A549 (cell line): ENCODE measurements around the gene SLC17A8. TPM values are rescaled to one million over a fixed set of nuclear protein-coding genes. Genes with fewer than 3 reads are reported as not detected.

Experiments used
- ATAC-seq, 2 experiments: fragments of 200-7000 bp in 1 of 2; fragments of >200 bp in 1 of 2; cut with Nextera tagmentation in 1 of 2; cut with Tn5 transposase in 1 of 2; 3 replicates each; pipeline versions ENCODE4 v1.8.0 to v1.9.1; 2018 to 2020; ENCODE audit warnings: mild to moderate bottlenecking in 1 of 2, moderate library complexity in 1 of 2
- CTCF ChIA-PET: fragments of 300-600 bp; sonication (Branson Sonifier 250); formaldehyde crosslinking; extraction: SDS; loops from one replicate; lab custom pipeline; 2021; ENCODE audit warnings: antibody characterized with exemption, inconsistent platforms; lab: Yijun Ruan, JAX
- POLR2A ChIA-PET: fragments of 350-600 bp; formaldehyde crosslinking; extraction: SDS; loops from one replicate; lab custom pipeline; 2021; ENCODE audit warnings: antibody characterized with exemption, inconsistent platforms; lab: Yijun Ruan, JAX
- DNase-seq, 2 experiments: peaks; one replicate each; pipeline versions ENCODE4 v3.0.0 to v3.0.0-alpha.2; 2011 to 2016; ENCODE audit warnings: low read depth in 1 of 2, low spot score in 1 of 2
- FAIRE-seq: peaks from 2 replicates; lab custom pipeline; 2011; peaks lifted over from hg19 to GRCh38; lab: Jason Lieb, UNC
- H3K27ac ChIP-seq, 2 experiments: fragments of >200 bp; sonication (Bioruptor Twin); formaldehyde crosslinking; 3 replicates each; pipeline ENCODE4 v1.5.1; 2016 to 2017
- H3K4me1 ChIP-seq: fragments of >200 bp; sonication (Bioruptor Twin); formaldehyde crosslinking; 3 replicates; pipeline ENCODE4 v1.6.1; 2016
- H3K4me2 ChIP-seq: fragments of >200 bp; sonication (Bioruptor Twin); formaldehyde crosslinking; 3 replicates; pipeline ENCODE4 v1.6.1; 2016
- H3K4me3 ChIP-seq: fragments of >200 bp; sonication (Bioruptor Twin); formaldehyde crosslinking; 3 replicates; pipeline ENCODE4 v1.5.1; 2016
- H3K9me3 ChIP-seq: fragments of >200 bp; sonication (Bioruptor Twin); formaldehyde crosslinking; 3 replicates; pipeline ENCODE4 v1.6.1; 2016
- CEBPB ChIP-seq, 2 experiments: fragments of >200 bp in 1 of 2; sonication (Bioruptor Twin) in 1 of 2; formaldehyde crosslinking in 1 of 2; IDR thresholded peaks; 2 replicates each; pipeline ENCODE4 v1.6.1; 2012 to 2016
- CHD4 ChIP-seq: fragments of 200-600 bp; sonication (generic); IDR thresholded peaks from 2 replicates; pipeline ENCODE4 v1.6.1; 2016; ENCODE audit warnings: antibody characterized with exemption, mild to moderate bottlenecking, borderline replicate concordance
- EHMT2 ChIP-seq: fragments of 200-600 bp; sonication (generic); IDR thresholded peaks from 2 replicates; pipeline ENCODE4 v1.6.1; 2016; ENCODE audit warnings: antibody characterized with exemption, low read depth, mild to moderate bottlenecking, moderate library complexity
- ESRRA ChIP-seq: fragments of 150-350 bp; IDR thresholded peaks from 2 replicates; pipeline ENCODE4 v1.6.1; 2014; ENCODE audit warnings: mild to moderate bottlenecking, low read length, borderline replicate concordance
- FOSL2 ChIP-seq, 2 experiments: fragments of 450-650 bp in 1 of 2; fragments of >200 bp in 1 of 2; sonication (Bioruptor Twin) in 1 of 2; formaldehyde crosslinking; IDR thresholded peaks; 2 replicates each; pipeline versions ENCODE4 v1.5.0 to v1.6.1; 2016 to 2020; ENCODE audit warnings: mild to moderate bottlenecking in 1 of 2, moderate library complexity in 1 of 2
- FOXS1 ChIP-seq: fragments of 250-450 bp; sonication (Bioruptor Pico); IDR thresholded peaks from 2 replicates; pipeline ENCODE4 v1.5.0; 2020; ENCODE audit warnings: mild to moderate bottlenecking, moderate library complexity
- HEYL ChIP-seq: fragments of 250-450 bp; sonication (Bioruptor Pico); IDR thresholded peaks from 2 replicates; pipeline ENCODE4 v1.8.0; 2021; ENCODE audit warnings: mild to moderate bottlenecking, moderate library complexity
- HOXA7 ChIP-seq: fragments of 250-450 bp; sonication (Bioruptor Pico); IDR thresholded peaks from 2 replicates; pipeline ENCODE4 v1.5.0; 2020; ENCODE audit warnings: mild to moderate bottlenecking, moderate library complexity
- HOXB13 ChIP-seq: fragments of 250-450 bp; sonication (Bioruptor Pico); IDR thresholded peaks from 2 replicates; pipeline ENCODE4 v1.5.0; 2020; ENCODE audit warnings: low read depth, mild to moderate bottlenecking, moderate library complexity
- KDM5A ChIP-seq: fragments of 200-600 bp; sonication (generic); IDR thresholded peaks from 2 replicates; pipeline ENCODE4 v1.6.1; 2016; ENCODE audit warnings: antibody characterized with exemption, mild to moderate bottlenecking
- MAFK ChIP-seq: fragments of 450-650 bp; IDR thresholded peaks from 2 replicates; pipeline ENCODE4 v1.6.1; 2014; ENCODE audit not compliant: partially characterized antibody
- MAZ ChIP-seq: fragments of 150-350 bp; IDR thresholded peaks from 2 replicates; pipeline ENCODE4 v1.6.1; 2014; ENCODE audit warnings: antibody characterized with exemption, low read depth, low read length, borderline replicate concordance
- NFE2L2 ChIP-seq: fragments of 150-350 bp; conservative IDR thresholded peaks from 2 replicates; pipeline ENCODE4 v1.6.1; 2014; ENCODE audit warnings: low read length
- NPAS2 ChIP-seq: fragments of 250-450 bp; sonication (Bioruptor Pico); IDR thresholded peaks from 2 replicates; pipeline ENCODE4 v1.8.0; 2022; ENCODE audit warnings: mild to moderate bottlenecking, moderate library complexity, borderline replicate concordance
- PHF8 ChIP-seq: fragments of 200-600 bp; sonication (generic); IDR thresholded peaks from 2 replicates; pipeline ENCODE4 v1.6.1; 2016; ENCODE audit warnings: low read depth, mild to moderate bottlenecking, antibody characterized with exemption, moderate library complexity, borderline replicate concordance
- REST ChIP-seq: fragments of 200-600 bp; sonication (generic); IDR thresholded peaks from 2 replicates; pipeline ENCODE4 v1.6.1; 2016; ENCODE audit warnings: antibody characterized with exemption, mild to moderate bottlenecking, moderate library complexity
- RFX5 ChIP-seq: fragments of 450-650 bp; IDR thresholded peaks from 2 replicates; pipeline ENCODE4 v1.7.1; 2014; ENCODE audit warnings: antibody characterized with exemption, mild to moderate bottlenecking, moderate library complexity
- TP53 ChIP-seq: fragments of 250-450 bp; sonication (Bioruptor Pico); IDR thresholded peaks from 2 replicates; pipeline ENCODE4 v1.5.0; 2021; ENCODE audit warnings: mild to moderate bottlenecking, moderate library complexity
- ZSCAN20 ChIP-seq: fragments of 250-450 bp; sonication (Bioruptor Pico); IDR thresholded peaks from 2 replicates; pipeline ENCODE4 v1.8.0; 2022; ENCODE audit warnings: mild to moderate bottlenecking, moderate library complexity
- WGBS: methylation state at CpG from one replicate; pipeline ENCODE4 v1.1.6; 2017; ENCODE audit errors: missing lambda C conversion rate; 5-methylcytosine and 5-hydroxymethylcytosine counted together
- polyA plus RNA-seq, 4 experiments: library from polyadenylated mRNA; depleted of rRNA in 3 of 4; stranded (reverse); fragments of >200 nt; fragmentation: RNase III in 1 of 4; extraction: RNeasy Plus Mini Kit Qiagen cat#74134 plus additional on column Dnase treatment in 1 of 4; gene quantifications; 2 replicates in 3 of 4; 3 replicates in 1 of 4; pipeline ENCODE4 v1.2.3, GENCODE V29; 2011 to 2017
- TF ChIP-seq, protein P1 (sequence below): fragments of >200 bp; sonication (Bioruptor Twin); formaldehyde crosslinking; IDR thresholded peaks from 3 replicates; pipeline ENCODE4 v1.5.1; 2016
- TF ChIP-seq, protein P2 (sequence below): fragments of >200 bp; sonication (Bioruptor Twin); formaldehyde crosslinking; IDR thresholded peaks from 3 replicates; pipeline ENCODE4 v1.6.1; 2016
- TF ChIP-seq, protein P3 (sequence below): IDR thresholded peaks from 2 replicates; pipeline ENCODE4 v1.6.1; 2012
- TF ChIP-seq, protein P4 (sequence below): IDR thresholded peaks from 2 replicates; pipeline ENCODE4 v1.6.1; 2012; ENCODE audit warnings: low read depth, borderline replicate concordance
- TF ChIP-seq, protein P5 (sequence below): fragments of 250-450 bp; sonication (Bioruptor Pico); IDR thresholded peaks from 2 replicates; pipeline ENCODE4 v1.5.0; 2020; ENCODE audit warnings: low read depth, mild to moderate bottlenecking, moderate library complexity

Gene SLC17A8
- polyA plus RNA-seq, 2 of the 4 experiments (the other 2 are of a cell fraction) = 0.03 to 0.04 TPM

DNA sequence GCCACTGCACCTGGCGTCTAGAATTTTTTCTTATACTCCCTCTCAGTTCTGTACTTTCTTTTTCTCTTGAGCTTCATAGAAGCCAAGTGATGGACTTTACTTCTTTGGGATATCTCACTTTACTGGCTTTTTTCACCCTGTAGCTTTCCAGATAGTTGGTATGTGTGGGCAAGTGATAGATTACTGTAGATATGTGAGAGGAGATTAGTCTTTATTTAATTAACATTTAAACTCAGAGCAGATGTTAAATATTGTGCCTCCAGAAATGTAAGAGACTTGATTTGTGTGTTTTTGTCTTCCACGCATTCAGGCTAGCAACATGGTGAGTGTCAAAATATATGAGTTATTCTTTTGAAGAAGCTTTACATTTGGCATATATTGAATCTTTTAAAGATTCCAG, 39.5 kb upstream of the SLC17A8 start:
- no peaks in the 10 kb centered on the region for H3K9me3 ChIP-seq
- ChIA-PET POLR2A (no interaction called here), CTCF (interaction anchor here (0.7 to 1.1 kb wide), 3 partner anchors 31 to 236 kb away, joined by 3 read pairs; no protein-coding TSS in a partner anchor)
- no peak for TF ChIP-seq CHD4
- TF ChIP-seq HOXB13 (CRISPR knock-in tag) = no peak
- TF ChIP-seq EHMT2 = no peak
- TF ChIP-seq RFX5 = no peak
- no peak for TF ChIP-seq PHF8
- no peak for TF ChIP-seq ZSCAN20
- no peak for TF ChIP-seq NFE2L2
- TF ChIP-seq MAZ = no peak
- TF ChIP-seq HOXA7 (CRISPR knock-in tag) = no peak
- no peak for TF ChIP-seq REST
- TF ChIP-seq, protein P1, sequence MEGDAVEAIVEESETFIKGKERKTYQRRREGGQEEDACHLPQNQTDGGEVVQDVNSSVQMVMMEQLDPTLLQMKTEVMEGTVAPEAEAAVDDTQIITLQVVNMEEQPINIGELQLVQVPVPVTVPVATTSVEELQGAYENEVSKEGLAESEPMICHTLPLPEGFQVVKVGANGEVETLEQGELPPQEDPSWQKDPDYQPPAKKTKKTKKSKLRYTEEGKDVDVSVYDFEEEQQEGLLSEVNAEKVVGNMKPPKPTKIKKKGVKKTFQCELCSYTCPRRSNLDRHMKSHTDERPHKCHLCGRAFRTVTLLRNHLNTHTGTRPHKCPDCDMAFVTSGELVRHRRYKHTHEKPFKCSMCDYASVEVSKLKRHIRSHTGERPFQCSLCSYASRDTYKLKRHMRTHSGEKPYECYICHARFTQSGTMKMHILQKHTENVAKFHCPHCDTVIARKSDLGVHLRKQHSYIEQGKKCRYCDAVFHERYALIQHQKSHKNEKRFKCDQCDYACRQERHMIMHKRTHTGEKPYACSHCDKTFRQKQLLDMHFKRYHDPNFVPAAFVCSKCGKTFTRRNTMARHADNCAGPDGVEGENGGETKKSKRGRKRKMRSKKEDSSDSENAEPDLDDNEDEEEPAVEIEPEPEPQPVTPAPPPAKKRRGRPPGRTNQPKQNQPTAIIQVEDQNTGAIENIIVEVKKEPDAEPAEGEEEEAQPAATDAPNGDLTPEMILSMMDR = no peak
- no peak for TF ChIP-seq MAFK
- no peak for TF ChIP-seq NPAS2 (CRISPR knock-in tag)
- H3K4me2 ChIP-seq = no peak overlapping the region
- FAIRE-seq = no peak
- no peak for DNase-seq
- H3K4me1 ChIP-seq = no peaks in the 10 kb centered on the region
- 93% methylated on average over 2 of the region's 2 CpGs for WGBS
- no peak for ATAC-seq
- no peak overlapping the region for H3K4me3 ChIP-seq
- no peak overlapping the region for H3K27ac ChIP-seq

DNA sequence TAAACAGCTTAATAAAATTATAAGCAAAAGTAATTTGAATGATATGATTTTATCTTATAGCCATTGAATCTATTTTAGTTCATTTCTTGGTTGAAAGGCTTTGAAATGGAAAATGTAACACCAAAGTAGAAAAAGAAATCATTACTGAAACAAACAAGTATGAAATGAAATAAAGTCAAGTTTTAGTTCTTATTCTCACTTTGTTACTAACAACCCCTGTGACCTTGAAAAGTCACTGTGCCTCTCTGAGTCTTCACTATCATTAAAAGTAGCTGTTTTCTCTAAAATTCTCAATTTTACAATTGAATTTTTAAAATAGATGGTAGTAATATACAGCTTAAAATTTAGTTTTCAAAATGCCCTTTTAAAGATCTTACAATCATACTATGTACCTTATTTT, 32.4 kb upstream of the SLC17A8 start:
- TF ChIP-seq ESRRA = no peak
- TF ChIP-seq FOSL2 (IDR thresholded peaks at IDR 0.05) = no peak
- TF ChIP-seq FOSL2 (CRISPR knock-in tag; IDR thresholded peaks at IDR 0.05) = no peak
- TF ChIP-seq, protein P2, sequence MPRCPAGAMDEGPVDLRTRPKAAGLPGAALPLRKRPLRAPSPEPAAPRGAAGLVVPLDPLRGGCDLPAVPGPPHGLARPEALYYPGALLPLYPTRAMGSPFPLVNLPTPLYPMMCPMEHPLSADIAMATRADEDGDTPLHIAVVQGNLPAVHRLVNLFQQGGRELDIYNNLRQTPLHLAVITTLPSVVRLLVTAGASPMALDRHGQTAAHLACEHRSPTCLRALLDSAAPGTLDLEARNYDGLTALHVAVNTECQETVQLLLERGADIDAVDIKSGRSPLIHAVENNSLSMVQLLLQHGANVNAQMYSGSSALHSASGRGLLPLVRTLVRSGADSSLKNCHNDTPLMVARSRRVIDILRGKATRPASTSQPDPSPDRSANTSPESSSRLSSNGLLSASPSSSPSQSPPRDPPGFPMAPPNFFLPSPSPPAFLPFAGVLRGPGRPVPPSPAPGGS = no peak
- no peak overlapping the region for H3K27ac ChIP-seq
- no peak overlapping the region for H3K4me2 ChIP-seq
- no peaks in the 10 kb centered on the region for H3K9me3 ChIP-seq
- ATAC-seq = no peak
- no peak overlapping the region for H3K4me3 ChIP-seq
- no peak for DNase-seq
- H3K4me1 ChIP-seq = no peaks in the 10 kb centered on the region
- ChIA-PET POLR2A (no interaction called here), CTCF (no interaction called here)
- no peak for FAIRE-seq

GRCh38 chr12:100326208-100326607, 30.7 kb upstream of the SLC17A8 start:
- TF ChIP-seq, protein P3, sequence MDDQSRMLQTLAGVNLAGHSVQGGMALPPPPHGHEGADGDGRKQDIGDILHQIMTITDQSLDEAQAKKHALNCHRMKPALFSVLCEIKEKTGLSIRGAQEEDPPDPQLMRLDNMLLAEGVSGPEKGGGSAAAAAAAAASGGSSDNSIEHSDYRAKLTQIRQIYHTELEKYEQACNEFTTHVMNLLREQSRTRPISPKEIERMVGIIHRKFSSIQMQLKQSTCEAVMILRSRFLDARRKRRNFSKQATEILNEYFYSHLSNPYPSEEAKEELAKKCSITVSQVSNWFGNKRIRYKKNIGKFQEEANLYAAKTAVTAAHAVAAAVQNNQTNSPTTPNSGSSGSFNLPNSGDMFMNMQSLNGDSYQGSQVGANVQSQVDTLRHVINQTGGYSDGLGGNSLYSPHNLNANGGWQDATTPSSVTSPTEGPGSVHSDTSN = no peak
- TF ChIP-seq, protein P4, sequence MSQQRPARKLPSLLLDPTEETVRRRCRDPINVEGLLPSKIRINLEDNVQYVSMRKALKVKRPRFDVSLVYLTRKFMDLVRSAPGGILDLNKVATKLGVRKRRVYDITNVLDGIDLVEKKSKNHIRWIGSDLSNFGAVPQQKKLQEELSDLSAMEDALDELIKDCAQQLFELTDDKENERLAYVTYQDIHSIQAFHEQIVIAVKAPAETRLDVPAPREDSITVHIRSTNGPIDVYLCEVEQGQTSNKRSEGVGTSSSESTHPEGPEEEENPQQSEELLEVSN = no peak
- TF ChIP-seq NFE2L2 = no peak
- TF ChIP-seq TP53 (CRISPR knock-in tag) = no peak
- no peak for TF ChIP-seq ZSCAN20
- TF ChIP-seq HEYL = no peak
- no peak for TF ChIP-seq FOXS1 (CRISPR knock-in tag)
- no peak for TF ChIP-seq CEBPB (IDR thresholded peaks at IDR 0.05)
- TF ChIP-seq KDM5A = no peak
- TF ChIP-seq, protein P5, sequence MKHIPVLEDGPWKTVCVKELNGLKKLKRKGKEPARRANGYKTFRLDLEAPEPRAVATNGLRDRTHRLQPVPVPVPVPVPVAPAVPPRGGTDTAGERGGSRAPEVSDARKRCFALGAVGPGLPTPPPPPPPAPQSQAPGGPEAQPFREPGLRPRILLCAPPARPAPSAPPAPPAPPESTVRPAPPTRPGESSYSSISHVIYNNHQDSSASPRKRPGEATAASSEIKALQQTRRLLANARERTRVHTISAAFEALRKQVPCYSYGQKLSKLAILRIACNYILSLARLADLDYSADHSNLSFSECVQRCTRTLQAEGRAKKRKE (CRISPR knock-in tag) = no peak
- FAIRE-seq (no peak), DNase-seq (no peak), ATAC-seq (no peak)
- ChIA-PET POLR2A (no interaction called here), CTCF (interaction anchor here (1.2 kb wide), 1 partner anchor 16 kb away, joined by 3 read pairs; no protein-coding TSS in a partner anchor)
- H3K27ac ChIP-seq = no peak overlapping the region
- no peaks in the 10 kb centered on the region for H3K4me1 ChIP-seq
- H3K4me3 ChIP-seq = no peak overlapping the region
- no peak overlapping the region for H3K4me2 ChIP-seq
- no peaks in the 10 kb centered on the region for H3K9me3 ChIP-seq
